CD4-positive, alpha-beta T cell treated with Interleukin-12 subunit alpha and Interleukin-12 subunit beta, for 1 hour (primary cell): Measurements from ENCODE around the gene SLC18A2.
"Not testable (repeated sequence)": the region's sequence is repeated elsewhere in the genome, so short reads cannot be mapped to it uniquely, and the experiment has no call there.

Experiments
- DNase-seq: peaks from one replicate; pipeline ENCODE4 v3.0.0-alpha.2; 2020

SLC18A2 gene

DNA sequence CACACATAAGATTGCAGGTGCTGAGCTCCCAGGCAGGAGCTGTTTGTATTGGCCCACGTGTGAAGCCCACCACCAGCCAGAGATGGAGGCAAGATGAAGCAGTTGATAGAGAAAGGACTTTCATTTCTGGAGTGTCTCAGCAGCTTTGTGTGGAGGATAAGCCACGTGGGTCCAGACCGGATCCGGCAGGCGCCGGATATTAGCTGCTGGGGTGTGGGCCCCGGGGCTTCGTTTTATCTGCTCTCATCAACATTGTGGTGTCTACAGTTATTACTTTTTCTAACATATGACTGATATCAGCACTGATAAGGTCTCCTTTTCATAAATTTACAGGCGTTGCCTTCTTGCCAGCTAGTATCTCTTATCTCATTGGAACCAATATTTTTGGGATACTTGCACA lies 25.5 kb downstream of the SLC18A2 start:
- no peak for DNase-seq

DNA sequence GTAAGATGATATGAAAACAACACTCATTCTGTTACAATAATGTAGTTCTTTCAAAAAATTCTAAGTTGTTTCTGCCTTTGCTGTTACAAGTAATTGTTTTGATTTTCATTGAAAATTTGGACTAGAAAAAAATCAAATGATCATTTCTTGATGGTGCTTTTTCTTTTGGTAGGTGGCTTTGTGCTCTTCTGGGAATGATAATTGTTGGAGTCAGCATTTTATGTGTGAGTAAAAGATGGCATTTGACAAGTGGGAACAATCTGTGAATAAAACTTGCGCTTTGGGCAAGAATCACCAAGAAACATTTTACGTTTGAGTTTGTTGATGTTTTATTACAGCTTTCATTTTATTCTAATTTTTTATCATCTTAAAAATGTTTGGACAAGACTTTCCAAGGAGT lies 25.9 kb downstream of the SLC18A2 start:
- no peak for DNase-seq

DNA sequence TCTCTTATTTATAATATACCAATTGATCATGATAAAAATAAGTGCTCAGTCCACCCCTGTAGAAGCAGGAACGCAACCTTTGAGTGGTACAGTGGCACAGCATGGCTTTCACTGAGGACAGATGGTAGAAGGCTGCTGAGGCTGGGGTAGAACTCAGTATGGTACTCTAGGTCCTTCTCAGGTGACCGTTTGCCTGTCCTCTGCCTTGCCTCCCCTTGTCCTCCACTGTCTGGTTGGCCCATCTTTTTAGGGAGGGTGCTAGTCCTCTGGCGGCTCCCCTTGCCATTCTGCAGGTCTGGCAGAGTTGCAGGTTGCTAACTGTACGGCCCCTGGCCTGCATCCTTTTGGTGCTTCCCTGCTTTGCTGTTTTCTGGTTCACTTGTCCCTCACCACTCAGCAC lies 27.3 kb downstream of the SLC18A2 start:
- DNase-seq = no peak

DNA sequence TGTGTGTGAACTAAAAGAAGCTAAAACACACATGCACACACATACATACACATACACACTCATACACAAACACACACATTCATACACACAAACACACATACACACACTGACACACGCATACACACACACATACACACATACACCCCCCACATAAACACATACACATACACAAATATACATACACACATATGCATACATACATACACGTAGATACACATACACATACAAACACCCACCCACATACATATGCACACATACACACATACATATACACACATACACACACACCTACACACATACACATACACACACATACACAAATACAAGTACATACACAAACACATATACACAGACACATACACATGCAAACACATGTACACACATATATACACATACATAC lies 28.0 kb downstream of the SLC18A2 start:
- DNase-seq = no peak

DNA sequence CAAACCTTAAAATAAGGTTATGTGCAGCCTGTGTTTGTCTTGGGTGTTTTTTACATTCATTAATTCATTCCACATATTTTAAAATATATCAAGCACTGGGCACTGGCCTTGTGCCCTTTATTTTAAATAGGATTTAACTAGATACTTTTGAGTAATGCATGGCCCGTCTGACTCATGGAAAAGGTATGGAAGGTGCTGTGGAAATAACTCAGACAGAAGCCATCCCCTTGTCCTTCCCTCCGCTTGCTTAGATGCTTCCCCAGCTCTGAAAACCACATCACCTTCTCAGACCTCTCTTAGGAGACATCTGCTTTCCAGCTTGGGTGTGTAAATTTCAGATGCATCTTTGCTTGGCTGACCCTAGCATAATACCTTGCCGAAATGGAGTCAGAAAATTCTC lies 30.5 kb downstream of the SLC18A2 start:
- no peak for DNase-seq

DNA sequence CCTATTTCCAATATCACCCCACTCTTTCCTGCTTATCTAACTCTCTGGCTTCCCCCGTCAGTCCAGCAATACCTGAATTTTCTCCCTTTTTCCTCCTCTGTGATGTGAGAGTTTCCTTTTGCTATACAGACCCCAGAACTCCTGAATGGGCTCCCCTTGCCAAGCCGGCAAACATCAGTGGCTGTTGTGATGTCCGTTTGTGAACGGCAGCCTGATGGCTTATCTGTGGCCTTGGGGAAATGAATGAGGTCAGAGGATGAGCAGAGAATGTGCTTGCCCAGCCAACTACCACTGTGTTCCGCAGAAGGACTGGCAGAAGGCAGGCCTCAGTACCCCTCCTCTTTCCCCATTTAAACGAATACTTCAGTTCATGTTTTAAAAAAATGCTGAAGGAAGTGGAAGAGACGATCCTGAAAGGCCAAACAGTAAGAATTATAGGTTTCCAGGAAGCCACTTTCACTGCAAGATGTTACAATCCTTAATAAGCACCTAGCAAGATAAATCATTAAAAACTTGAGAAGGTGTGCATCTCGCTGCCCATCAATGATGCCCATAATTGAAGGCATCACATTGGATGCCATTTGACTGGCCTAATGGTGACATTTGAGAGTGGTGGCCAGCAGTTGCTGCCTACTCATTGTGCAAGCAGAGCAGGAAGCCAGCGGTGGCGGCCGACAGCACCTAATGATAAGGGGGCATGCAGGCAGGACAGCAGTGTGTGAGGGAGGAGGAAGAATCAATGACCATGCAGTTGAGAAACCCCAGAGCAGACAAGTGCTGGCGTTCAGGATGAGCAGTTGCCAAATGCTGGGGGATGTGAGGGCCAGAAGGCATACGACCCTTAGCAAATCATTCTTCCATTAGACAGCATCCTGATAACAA lies 31.5 kb downstream of the SLC18A2 start:
- no peak for DNase-seq

DNA sequence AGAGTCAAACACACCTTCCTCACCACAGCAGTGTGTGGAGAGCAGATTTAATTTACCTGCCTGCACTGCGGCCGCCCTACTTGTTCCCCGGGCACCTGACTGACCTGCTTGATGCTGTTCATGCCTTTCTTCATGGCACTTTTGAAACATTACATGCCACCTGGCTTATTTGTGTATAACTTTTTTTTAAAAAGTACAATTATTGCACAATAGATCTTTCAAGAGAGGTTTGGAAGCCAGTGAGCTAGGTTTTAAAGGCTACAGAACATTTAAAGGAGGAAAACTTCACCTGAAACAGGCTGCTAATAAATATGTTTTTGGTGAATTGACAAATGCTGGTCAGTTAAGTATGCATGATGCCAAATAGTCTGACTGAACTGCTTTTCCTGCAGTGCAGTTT lies 33.1 kb downstream of the SLC18A2 start:
- DNase-seq = no peak

DNA sequence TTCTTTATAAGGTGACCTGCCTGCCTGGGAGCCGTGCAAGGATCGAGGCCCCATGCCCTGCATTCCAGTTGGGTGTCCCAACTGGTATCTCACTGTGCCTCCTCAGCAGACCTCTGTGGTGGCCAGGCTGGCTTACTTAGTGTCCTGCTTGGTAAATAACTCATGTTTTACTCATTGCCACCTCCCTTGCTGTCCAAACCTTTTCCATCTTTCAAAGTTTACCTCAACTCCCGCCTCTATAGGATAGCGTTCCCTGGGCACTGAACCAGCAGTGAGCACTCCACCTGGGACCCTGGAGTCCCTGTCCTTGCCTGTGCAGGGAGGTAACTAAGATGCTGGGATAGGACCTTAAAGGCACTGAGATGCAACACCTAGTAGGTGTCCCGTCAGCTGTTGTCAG lies 33.6 kb downstream of the SLC18A2 start:
- no peak for DNase-seq

DNA sequence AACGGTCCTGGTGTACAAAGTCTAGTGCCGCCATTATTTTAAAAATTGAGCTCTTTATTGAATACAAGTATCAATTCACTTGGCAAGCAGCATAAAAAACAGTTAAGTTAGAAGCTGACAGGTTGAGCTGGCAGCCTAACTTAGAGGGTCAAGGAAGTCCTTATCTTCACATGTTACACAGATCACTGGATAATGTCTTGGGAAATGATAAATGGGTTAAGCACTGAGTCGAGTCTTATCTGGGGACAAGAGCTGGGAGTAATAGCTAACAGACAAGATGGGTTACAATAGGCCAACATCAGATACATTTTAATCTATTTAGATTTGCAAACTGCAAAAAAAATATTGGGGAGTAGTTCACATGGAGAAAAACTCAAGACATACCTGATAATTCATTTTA lies 34.2 kb downstream of the SLC18A2 start:
- no peak for DNase-seq

DNA sequence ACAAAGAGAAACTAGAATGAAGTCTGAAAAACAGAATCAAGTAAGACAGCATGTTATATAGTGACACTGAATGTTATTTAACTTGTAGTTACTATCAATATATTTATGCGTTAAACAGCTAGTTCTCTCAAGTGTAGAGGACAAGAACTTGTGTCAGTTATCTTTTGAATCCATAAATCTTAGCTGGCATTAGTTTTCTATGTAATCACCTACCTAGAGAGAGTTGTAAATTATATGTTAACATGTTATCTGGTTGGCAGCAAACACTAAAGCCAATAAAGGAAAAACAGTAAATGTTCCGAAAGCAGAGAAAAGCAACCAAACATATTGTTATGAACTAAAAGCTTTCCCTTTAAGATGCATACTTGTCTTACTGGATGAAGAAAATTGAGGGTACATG lies 36.8 kb downstream of the SLC18A2 start:
- DNase-seq = no peak

DNA sequence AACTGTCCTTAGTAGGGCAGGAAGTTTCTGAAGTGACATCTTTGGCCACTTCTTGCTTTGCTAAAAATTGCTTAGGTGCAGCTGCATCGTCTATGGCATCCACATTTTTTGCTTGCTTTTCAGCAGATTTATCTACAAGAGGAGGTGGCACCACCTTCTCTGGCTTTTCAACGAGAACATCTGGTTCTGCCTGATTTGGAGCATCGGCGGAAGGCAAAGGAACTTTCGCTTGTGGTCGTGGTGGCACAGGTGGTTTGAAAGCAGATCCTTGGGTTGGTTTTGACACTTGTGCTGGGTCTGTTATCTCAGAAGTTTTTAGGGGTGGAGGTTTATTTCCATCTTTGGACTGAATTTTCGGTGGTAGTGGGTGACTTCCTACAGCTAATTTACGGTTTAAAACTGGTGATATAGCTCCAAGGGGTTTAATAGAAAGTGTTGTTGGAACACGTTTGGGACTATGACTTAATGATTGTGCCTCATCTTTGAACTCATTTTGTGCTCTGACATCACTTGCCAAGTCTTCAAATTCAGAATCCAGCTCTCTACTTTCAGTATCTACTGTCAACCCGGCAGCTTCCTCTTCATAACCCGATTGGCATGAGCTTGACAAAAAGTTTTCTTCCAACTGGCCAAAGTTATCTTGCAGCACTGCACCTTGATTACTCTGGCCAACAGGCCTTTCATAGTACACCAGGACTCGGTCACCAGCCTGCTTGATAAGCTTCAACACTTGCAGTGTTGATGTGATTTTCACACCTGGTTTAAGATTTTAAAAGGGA lies 44.0 kb downstream of the SLC18A2 start:
- no peak for DNase-seq

DNA sequence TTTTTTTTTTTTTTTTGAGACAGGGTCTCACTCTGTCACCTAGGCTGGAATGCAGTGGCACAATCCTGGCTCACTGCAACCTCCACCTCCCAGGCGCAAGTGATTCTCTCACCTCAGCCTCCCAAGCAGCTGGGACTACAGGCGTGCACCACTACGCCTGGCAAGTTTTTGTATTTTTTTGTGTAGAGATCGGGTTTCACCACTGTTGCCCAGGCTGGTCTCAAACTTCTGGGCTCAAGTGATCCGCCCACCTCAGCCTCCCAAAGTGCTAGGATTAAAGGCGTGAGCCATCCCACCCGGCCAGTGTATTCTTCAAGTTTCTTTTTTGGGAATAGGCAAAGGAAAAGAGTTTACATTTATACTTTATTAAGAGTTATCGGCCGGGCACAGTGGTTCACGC lies 50.0 kb downstream of the SLC18A2 start:
- not testable (repeated sequence) for DNase-seq

DNA sequence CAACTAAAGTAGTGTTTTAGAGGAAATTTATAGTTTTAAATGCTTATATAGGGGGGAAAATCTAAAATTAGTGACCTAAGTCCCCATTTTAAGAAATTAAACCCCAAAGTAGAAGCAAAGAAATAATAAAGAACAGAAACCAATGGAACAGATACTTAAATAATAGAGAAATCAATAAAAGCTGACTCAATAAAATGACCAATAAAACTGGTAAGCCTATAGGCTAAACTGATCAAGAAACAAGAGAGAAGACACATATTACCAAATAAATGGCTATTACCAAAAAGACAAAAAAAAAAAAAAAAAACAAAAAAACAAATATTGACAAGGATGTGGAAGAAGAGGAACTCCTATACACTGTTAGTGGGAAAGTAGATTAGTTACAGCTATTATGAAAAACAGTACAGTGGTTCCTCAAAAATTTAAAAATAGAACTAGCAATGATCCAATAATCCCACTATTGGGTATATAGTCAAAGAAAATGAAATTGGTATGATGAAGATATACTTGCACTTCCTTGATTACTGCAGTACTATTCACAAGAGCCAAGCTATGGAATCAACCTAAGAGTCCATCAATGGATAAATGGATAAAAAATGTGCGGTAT lies 53.2 kb downstream of the SLC18A2 start:
- DNase-seq = no peak

DNA sequence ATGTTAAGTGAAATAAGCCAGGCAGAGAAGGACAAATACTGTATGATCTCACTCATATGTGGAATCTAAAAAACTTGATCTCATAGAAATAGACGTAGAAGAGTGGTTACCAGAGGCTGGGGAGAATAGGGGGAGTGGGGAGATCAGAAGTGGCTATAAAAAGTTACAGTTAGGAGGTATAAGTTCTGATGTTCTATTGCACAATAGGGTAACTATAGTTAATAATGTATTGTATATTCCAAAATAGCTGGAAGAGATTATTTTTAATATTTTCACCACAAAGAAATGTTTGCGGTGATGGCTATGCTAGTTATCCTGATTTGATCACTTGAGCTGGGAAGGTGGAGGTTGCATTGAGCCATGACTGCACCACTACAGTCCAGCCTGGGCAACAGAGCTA lies 53.8 kb downstream of the SLC18A2 start:
- DNase-seq = no peak

DNA sequence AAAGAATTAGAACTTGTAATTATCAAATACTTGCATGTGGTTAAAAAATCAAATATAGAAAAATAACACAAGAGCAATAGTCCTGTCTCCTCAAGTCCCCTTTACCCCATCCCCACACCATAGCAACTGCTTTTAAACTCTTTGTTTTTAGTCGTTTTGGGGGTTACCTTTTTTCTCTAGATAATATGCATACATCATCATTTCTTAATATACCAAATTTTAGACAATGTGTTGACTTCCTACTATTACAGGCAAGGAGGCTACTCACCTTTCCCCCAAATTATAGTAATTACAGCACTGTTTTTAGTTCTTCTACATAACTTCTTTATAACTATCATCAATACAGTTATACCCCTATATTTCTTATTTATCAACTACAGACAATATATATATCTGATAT lies 57.3 kb downstream of the SLC18A2 start:
- no peak for DNase-seq

DNA sequence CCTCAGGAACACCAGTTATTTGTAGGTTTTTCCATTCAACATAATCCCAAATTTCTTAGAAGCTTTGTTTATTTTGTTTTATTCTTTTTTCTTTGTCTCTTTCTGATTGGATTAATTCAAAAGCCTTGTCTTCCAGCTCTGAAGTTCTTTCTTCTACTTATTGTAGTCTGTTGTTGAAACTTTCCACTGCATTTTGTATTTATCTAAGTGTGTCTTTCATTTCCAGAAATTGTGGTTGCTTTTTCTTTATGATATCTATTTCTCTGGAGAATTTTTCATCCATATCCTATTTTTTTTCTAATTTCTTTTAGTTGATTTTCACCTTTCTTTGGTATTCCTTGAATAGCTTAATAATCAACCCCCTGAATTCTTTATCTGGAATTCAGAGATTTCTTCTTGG lies 58.5 kb downstream of the SLC18A2 start:
- DNase-seq = no peak

DNA sequence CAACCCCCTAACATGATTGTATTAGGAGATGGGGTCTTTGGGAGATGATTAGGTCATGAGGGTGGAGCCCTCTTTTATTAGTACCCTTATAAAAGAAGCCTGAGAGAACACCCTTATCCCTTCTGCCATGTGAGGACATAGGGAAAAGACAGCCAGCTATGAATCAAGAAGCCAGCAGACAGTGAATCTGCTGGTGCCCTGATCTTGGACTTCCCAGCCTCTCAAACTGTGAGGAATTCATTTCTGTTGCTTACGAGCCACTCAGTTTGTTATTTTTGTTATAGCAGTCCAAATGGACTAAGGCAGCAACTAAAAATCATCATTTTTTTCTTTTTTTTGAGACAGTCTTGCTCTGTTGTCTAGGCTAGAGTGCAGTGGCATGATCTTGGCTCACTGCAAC lies 59.8 kb downstream of the SLC18A2 start:
- DNase-seq = no peak

DNA sequence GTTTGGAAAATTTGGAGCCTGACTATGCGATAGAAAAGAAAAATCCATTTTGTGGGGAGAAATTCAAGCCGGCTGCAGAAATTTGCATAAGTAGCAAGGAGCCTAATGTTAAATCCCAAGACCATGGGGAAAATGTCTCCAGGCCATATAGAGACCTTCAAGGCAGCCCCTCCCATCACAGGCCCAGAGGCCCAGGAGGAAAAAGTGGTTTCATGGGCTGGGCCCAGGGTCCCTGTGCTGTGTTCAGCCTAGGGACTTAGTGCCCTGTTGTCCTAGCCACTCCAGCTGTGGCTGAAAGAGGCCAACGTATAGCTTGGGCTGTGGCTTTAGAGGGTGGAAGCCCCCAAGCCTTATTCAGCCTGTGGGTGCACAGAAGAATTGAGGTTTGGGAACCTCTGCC lies 62.5 kb downstream of the SLC18A2 start:
- DNase-seq = not testable (repeated sequence)

DNA sequence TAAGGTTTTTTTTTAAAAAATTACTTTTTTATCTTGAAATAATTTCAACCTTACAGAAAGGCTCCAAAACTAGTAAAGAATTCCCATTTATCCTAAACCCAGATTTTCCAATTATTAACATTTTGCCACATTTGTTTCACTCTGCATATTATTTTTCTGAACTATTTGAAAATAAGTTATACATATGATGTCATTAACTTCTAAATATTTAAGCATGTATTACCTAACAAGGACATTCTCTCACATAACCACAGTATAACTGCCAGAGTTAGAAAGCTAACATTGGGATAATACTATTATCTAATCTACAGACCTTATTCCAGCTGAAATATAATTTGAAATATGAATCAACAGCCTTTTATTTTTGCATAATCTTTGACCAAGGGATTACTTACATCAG lies 65.8 kb downstream of the SLC18A2 start:
- DNase-seq = no peak

DNA sequence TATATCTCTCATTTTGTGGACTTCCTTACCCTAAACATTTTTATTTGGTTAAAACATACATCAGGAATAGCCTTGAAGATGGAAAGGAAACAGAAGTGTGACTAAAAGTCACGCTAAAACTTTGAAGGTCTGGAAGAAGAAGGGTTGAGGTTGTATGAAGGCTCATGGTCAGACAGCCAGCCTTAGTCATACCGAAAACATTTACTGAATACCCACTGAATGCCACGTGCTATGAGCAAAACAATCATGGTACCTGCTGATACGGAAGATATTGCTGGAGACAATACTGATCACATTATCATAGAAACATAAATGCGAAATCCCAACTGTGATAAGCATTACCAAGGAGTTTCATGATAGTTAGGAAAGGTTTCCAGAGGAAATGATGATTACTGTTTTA lies 70.3 kb downstream of the SLC18A2 start:
- no peak for DNase-seq

DNA sequence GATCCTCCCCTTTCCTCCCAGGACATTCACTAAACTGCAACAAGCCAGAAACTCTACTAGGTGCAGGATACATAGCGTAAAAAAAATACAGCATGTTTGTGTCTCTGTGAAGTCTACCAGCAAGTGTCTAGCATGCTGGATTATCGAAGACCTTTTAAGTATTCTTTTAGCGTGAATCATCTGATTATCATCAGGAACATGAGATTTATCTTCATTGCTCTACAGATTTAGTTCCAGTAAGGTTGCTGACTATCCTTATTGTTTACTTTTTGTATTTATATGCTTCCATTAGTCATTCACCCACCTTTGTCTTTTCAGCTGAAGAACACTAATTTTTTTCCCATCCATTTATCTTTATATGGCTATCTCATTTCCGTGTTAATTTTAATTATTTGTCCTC lies 71.5 kb downstream of the SLC18A2 start:
- no peak for DNase-seq

DNA sequence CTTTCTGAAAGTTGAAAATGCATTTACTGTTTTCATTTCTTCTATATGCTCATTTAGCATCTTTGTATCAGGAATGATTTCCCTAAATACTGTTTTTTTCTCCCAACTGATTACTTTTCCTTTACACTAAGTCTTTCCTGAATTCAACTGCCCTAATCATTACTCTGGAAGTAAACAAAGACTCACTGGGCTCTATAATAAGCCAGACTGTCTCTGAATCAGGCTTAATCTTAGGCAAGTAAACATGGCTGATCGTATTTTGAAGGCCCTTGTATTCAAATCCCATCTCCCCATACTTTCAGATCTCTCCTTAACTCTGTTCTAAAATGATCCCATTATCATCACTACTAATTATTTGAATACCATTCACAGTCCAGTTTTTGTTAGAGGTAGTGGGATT lies 72.7 kb downstream of the SLC18A2 start:
- DNase-seq = no peak

DNA sequence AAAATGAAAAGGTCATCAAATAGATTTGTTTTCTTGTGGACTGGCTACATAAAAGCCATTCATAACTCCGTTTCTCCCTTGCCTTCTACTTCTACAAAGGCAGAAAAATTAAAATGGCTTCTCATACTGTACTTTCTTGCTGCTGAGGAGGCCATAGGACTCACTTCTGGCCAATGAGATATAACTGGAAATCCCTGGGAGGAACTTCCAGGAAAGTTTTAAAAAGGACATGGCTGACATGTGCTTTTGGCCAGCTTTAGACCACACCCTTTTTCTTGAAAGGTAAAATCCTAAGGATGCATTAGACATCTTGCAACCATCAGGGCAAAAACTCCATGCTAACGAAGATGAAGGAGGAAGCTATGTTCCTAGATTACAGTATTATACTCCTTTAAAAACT lies 75.8 kb downstream of the SLC18A2 start:
- no peak for DNase-seq

DNA sequence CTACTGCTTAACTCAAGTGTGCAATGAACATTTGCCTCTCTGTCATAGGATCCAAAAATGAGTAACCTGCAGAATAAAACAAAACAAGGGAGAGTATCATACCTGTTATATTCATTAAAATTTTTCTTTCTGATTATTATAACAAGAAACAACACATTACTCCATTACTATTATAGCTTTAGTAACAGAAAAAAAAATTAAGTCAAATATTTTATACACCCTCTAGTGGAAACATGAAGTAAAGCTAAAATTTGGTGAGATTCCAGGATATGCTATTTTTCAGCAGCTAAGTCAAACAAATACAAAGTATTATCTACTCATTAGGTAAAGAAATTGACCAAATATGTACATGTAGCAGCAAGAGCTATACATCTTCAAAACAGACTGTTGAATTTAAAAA lies 78.0 kb downstream of the SLC18A2 start:
- DNase-seq = no peak
